NCI-H1048 (cell line): ENCODE data around the gene AGPS.
"Not testable (repeated sequence)": the region's sequence is repeated elsewhere in the genome, so short reads cannot be mapped to it uniquely, and the experiment has no call there.

ENCODE experiments used
- DNase-seq: peaks from one replicate; lab custom pipeline; 2025; lab: John Stamatoyannopoulos, UW

AGPS gene

GRCh38 chr2:177392373-177393202 is at the start of gene AGPS:
AGPS (plus strand) TSS chr2:177392773; CDS start chr2:177392790, 17 bp downstream.
- DNase-seq = no peak

GRCh38 chr2:177343773-177344172 is 48.8 kb upstream of the AGPS start:
- no peak for DNase-seq

GRCh38 chr2:177344316-177344715 is 48.3 kb upstream of the AGPS start:
- no peak for DNase-seq

- DNase-seq = no peak
Observed at GRCh38 chr2:177346192-177346591, 46.4 kb upstream of the AGPS start.

GRCh38 chr2:177347570-177347969 is 45.0 kb upstream of the AGPS start:
- DNase-seq = no peak

GRCh38 chr2:177348118-177348654 is 44.4 kb upstream of the AGPS start:
- DNase-seq = no peak

GRCh38 chr2:177348733-177349693 is 43.6 kb upstream of the AGPS start:
- no peak for DNase-seq

- not testable (repeated sequence) for DNase-seq
Observed at GRCh38 chr2:177350624-177351023, 41.9 kb upstream of the AGPS start.

GRCh38 chr2:177351121-177351520 is 41.5 kb upstream of the AGPS start:
- DNase-seq = not testable (repeated sequence)

- DNase-seq = no peak
Observed at GRCh38 chr2:177352441-177353186, 40.0 kb upstream of the AGPS start.

GRCh38 chr2:177353187-177353478 is 39.4 kb upstream of the AGPS start:
- no peak for DNase-seq

- not testable (repeated sequence) for DNase-seq
Observed at GRCh38 chr2:177354541-177354940, 38.0 kb upstream of the AGPS start.

- DNase-seq = no peak
Observed at GRCh38 chr2:177355874-177356273, 36.7 kb upstream of the AGPS start.

- no peak for DNase-seq
Observed at GRCh38 chr2:177359836-177360595, 32.6 kb upstream of the AGPS start.

- no peak for DNase-seq
Observed at GRCh38 chr2:177362499-177362898, 30.1 kb upstream of the AGPS start.

- DNase-seq = no peak
Observed at GRCh38 chr2:177363332-177363731, 29.2 kb upstream of the AGPS start.

GRCh38 chr2:177365764-177366163 is 26.8 kb upstream of the AGPS start:
- not testable (repeated sequence) for DNase-seq

GRCh38 chr2:177368023-177368422 is 24.6 kb upstream of the AGPS start:
- DNase-seq = not testable (repeated sequence)

- DNase-seq = no peak
Observed at GRCh38 chr2:177379354-177379753, 13.2 kb upstream of the AGPS start.

GRCh38 chr2:177380181-177380580 is 12.4 kb upstream of the AGPS start:
- no peak for DNase-seq

- DNase-seq = no peak
Observed at GRCh38 chr2:177383935-177384334, 8.6 kb upstream of the AGPS start.
